Mesendoderm (in vitro differentiated cells): Measurements from ENCODE around the gene PDIA4.
"Not testable (repeated sequence)": the region's sequence is repeated elsewhere in the genome, so short reads cannot be mapped to it uniquely, and the experiment has no call there.

ENCODE experiments used
- DNase-seq: peaks from one replicate; pipeline ENCODE4 v3.0.0; 2013
- H2AK5ac ChIP-seq: 2 replicates; pipeline ENCODE4 v1.6.1; 2013; ENCODE audit warnings: low read length, inconsistent platforms
- H2BK120ac ChIP-seq: 2 replicates; pipeline ENCODE4 v1.6.1; 2013; ENCODE audit warnings: low read depth, mild to moderate bottlenecking, low read length, moderate library complexity, mixed read lengths
- H2BK15ac ChIP-seq: replicated peaks from 2 replicates; pipeline ENCODE4 v1.6.1; 2013; ENCODE audit warnings: low read depth, mild to moderate bottlenecking, moderate library complexity
- H2BK5ac ChIP-seq: 2 replicates; pipeline ENCODE4 v1.6.1; 2013; ENCODE audit warnings: low read length, inconsistent platforms
- H3K18ac ChIP-seq: 2 replicates; pipeline ENCODE4 v1.6.1; 2013; ENCODE audit warnings: mild to moderate bottlenecking, low read length, mixed read lengths
- H3K23ac ChIP-seq: one replicate; pipeline ENCODE4 v1.6.1; 2013; ENCODE audit warnings: low read length
- H3K27ac ChIP-seq: 2 replicates; pipeline ENCODE4 v1.5.1; 2013; ENCODE audit warnings: low read depth, mild to moderate bottlenecking, inconsistent platforms, low read length, moderate library complexity
- H3K27me3 ChIP-seq: 2 replicates; pipeline ENCODE4 v1.6.1; 2013; ENCODE audit warnings: low read length, control low read depth, mild to moderate bottlenecking, inconsistent platforms; ENCODE audit not compliant: insufficient read depth, poor library complexity
- H3K36me3 ChIP-seq: 2 replicates; pipeline ENCODE4 v1.6.1; 2013; ENCODE audit warnings: low read length, inconsistent platforms; ENCODE audit not compliant: control insufficient read depth, insufficient read depth
- H3K4ac ChIP-seq: one replicate; pipeline ENCODE4 v1.6.1; 2013; ENCODE audit warnings: low read depth, mild to moderate bottlenecking, low read length, moderate library complexity
- H3K4me1 ChIP-seq: 2 replicates; pipeline ENCODE4 v1.6.1; 2013; ENCODE audit warnings: low read depth, low read length, inconsistent platforms; ENCODE audit not compliant: control insufficient read depth
- H3K4me2 ChIP-seq: 2 replicates; pipeline ENCODE4 v1.6.1; 2013; ENCODE audit warnings: low read length
- H3K4me3 ChIP-seq: 2 replicates; pipeline ENCODE4 v1.5.1; 2013; ENCODE audit warnings: mild to moderate bottlenecking, low read length
- H3K56ac ChIP-seq: one replicate; pipeline ENCODE4 v1.6.1; 2013; ENCODE audit warnings: low read length
- H3K79me1 ChIP-seq: 2 replicates; pipeline ENCODE4 v1.6.1; 2013; ENCODE audit warnings: low read length, inconsistent platforms
- H3K79me2 ChIP-seq: 2 replicates; pipeline ENCODE4 v1.6.1; 2013; ENCODE audit warnings: mild to moderate bottlenecking, low read length; ENCODE audit not compliant: control insufficient read depth, insufficient read depth
- H3K9ac ChIP-seq: 2 replicates; pipeline ENCODE4 v1.6.1; 2013; ENCODE audit warnings: low read length, inconsistent platforms
- H4K5ac ChIP-seq: one replicate; pipeline ENCODE4 v1.6.1; 2013; ENCODE audit warnings: low read length
- H4K8ac ChIP-seq: one replicate; pipeline ENCODE4 v1.6.1; 2013; ENCODE audit warnings: low read depth, mild to moderate bottlenecking, control low read depth, low read length, moderate library complexity
- WGBS: extraction: QIAGEN DNeasy Blood & Tissue Kit; methylation state at CpG from one replicate; pipeline ENCODE4 v1.1.7; 2013; ENCODE audit warnings: low lambda C conversion rate, missing lambda C conversion rate; ENCODE audit not compliant: insufficient coverage; ENCODE audit errors: extremely low coverage; 5-methylcytosine and 5-hydroxymethylcytosine counted together

The PDIA4 gene

DNA sequence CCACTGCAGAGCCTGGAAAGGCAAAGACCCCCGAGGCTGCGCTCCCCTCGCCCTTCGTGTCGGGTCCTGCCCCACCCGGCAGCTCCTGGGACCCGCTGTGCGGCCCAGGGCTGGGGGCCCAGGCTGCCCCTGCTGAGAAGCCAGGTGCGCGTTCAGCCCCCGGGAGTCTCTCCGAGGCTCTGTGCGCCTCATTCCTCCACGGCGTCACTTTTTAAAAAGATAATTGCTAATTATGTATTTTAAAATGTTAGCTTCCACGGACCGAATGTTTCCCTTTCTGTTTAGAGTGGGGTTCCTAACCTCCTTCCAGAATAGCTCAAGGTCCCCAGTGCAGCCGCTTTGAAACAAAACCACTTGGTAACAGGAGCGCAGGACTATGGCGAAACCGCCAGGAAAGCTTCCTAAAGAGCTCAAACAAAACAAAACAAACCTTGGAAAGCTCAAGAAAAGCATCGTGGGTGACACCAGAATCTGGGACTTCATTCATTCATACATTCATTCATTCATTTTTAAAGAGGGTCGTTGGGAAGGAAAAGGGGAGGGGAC lies 45.6 kb downstream of the PDIA4 start:
- Histone ChIP-seq H2BK15ac (no peak overlapping the region), H3K56ac (no peak overlapping the region), H3K36me3 (no peaks in the 10 kb centered on the region), H2BK120ac (no peak overlapping the region), H3K4ac (no peak overlapping the region), H3K18ac (no peak overlapping the region), H3K27me3 (no peaks in the 10 kb centered on the region), H3K4me2 (peak overlapping the region; percentile 23), H3K79me1 (no peaks in the 10 kb centered on the region), H3K4me3 (peak overlapping the region; percentile 49), H3K4me1 (no peaks in the 10 kb centered on the region), H3K79me2 (no peaks in the 10 kb centered on the region), H3K27ac (no peak overlapping the region), H2AK5ac (no peak overlapping the region), H3K23ac (no peak overlapping the region), H4K8ac (no peak overlapping the region), H2BK5ac (no peak overlapping the region), H4K5ac (no peak overlapping the region), H3K9ac (peak overlapping the region; percentile 15)
- DNase-seq = peak; percentile 58
- no CpG with 5 or more reads among the region's 23 CpGs for WGBS

DNA sequence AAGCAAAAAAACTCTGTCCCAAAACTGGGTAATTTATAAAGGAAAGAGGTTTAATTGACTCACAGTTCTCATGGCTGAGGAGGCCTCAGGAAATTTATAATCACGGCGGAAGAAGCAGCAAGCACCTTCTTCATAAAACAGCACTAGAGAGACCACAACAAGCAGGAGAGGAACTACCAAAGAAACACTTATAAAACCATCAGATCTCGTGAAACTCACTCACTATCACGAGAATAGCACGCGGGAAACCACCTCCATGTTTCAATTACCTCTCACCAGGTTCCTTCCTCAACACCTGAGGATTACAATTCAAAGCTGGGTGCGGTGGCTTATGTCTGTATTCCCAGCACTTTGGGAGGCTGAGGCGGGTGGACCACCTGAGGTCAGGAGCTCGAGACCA lies 48.5 kb downstream of the PDIA4 start:
- Histone ChIP-seq H3K23ac (no peak overlapping the region), H4K8ac (no peak overlapping the region), H3K27ac (no peak overlapping the region), H2BK15ac (no peak overlapping the region), H3K4me2 (no peak overlapping the region), H3K36me3 (no peaks in the 10 kb centered on the region), H2AK5ac (no peak overlapping the region), H3K4me1 (no peaks in the 10 kb centered on the region), H2BK5ac (no peak overlapping the region), H3K56ac (no peak overlapping the region), H3K27me3 (no peaks in the 10 kb centered on the region), H3K18ac (no peak overlapping the region), H4K5ac (no peak overlapping the region), H3K4me3 (no peak overlapping the region), H3K79me2 (no peaks in the 10 kb centered on the region), H2BK120ac (no peak overlapping the region), H3K4ac (no peak overlapping the region), H3K79me1 (no peaks in the 10 kb centered on the region), H3K9ac (no peak overlapping the region)
- no peak for DNase-seq
- no CpG with 5 or more reads among the region's 9 CpGs for WGBS

DNA sequence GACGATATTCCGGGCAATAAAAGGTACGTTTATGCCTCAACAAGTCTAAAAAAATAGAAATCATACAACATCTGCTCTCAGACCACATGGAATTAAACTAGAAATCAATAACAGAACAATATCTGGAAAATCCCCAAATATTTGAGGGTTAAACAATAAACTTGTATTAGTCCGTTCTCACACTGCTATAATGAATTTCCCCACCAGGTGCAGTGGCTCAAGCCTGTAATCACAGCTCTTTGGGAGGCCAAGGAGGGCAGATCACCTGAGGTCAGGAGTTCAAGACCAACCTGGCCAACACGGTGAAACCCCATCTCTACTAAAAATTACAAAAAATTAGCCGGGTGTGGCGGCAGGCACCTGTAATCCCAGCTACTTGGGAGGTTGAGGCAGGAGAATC lies 49.2 kb downstream of the PDIA4 start:
- not testable (repeated sequence) for H3K4ac ChIP-seq, H2BK5ac ChIP-seq, H2BK120ac ChIP-seq, H3K4me1 ChIP-seq, H3K36me3 ChIP-seq, H3K79me1 ChIP-seq, H3K18ac ChIP-seq, H4K8ac ChIP-seq, H3K4me3 ChIP-seq, H2AK5ac ChIP-seq, H2BK15ac ChIP-seq, DNase-seq, H3K23ac ChIP-seq, H3K79me2 ChIP-seq, H3K9ac ChIP-seq, H4K5ac ChIP-seq, H3K27me3 ChIP-seq, H3K4me2 ChIP-seq, H3K56ac ChIP-seq, H3K27ac ChIP-seq
- WGBS = no CpG with 5 or more reads among the region's 7 CpGs

DNA sequence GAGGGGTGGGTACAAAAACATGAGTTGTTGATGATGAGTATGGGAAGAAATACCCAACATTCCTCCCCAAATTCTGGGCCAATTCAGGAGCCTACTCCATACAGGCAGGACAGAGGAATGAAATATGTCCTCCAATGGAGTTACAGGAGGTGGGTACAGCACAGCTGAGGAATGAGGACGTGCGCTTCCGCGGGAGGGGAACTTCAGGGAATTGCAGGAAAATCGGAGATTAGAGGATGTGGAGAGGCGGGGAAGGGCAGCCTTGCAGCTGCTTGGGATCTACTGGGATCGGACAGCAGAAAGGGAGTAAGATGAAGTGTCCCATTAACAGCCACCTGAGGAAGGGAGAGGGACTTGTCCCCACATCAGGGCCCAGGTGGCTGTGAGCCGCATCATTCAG lies 50.2 kb downstream of the PDIA4 start:
- H3K27me3 ChIP-seq = no peaks in the 10 kb centered on the region
- no peaks in the 10 kb centered on the region for H3K79me1 ChIP-seq
- H3K36me3 ChIP-seq = no peaks in the 10 kb centered on the region
- no peak overlapping the region for H3K23ac ChIP-seq
- DNase-seq = no peak
- H2BK5ac ChIP-seq = no peak overlapping the region
- no peak overlapping the region for H2BK120ac ChIP-seq
- no peak overlapping the region for H2AK5ac ChIP-seq
- no peak overlapping the region for H3K4me3 ChIP-seq
- H4K8ac ChIP-seq = no peak overlapping the region
- no peak overlapping the region for H2BK15ac ChIP-seq
- no peak overlapping the region for H3K9ac ChIP-seq
- H3K4me2 ChIP-seq = no peak overlapping the region
- H3K79me2 ChIP-seq = no peaks in the 10 kb centered on the region
- H3K56ac ChIP-seq = no peak overlapping the region
- no CpG with 5 or more reads among the region's 8 CpGs for WGBS
- H3K27ac ChIP-seq = no peak overlapping the region
- no peak overlapping the region for H3K18ac ChIP-seq
- no peak overlapping the region for H4K5ac ChIP-seq
- H3K4me1 ChIP-seq = no peaks in the 10 kb centered on the region
- H3K4ac ChIP-seq = no peak overlapping the region

DNA sequence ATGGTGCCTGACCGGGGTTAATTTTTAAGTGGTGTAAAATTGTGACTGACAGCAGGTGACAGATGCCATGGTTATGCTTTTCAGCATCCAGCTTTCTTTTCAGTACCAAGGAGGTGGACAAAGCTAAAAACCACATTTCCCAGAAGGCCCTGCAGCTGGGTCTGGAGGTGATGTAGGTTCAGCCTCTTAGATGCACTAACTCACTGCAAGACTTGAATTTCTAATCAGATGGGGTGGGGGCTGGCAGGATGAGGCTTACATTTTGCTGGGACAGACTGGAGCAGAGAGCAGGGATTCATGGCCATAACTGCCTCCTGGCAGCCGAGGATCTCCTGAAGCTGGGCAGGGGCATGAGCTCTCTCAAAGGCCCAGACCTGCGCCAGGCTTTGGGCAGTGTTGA lies 52.4 kb downstream of the PDIA4 start:
- DNase-seq = peak; percentile 50
- no CpG with 5 or more reads among the region's 3 CpGs for WGBS

DNA sequence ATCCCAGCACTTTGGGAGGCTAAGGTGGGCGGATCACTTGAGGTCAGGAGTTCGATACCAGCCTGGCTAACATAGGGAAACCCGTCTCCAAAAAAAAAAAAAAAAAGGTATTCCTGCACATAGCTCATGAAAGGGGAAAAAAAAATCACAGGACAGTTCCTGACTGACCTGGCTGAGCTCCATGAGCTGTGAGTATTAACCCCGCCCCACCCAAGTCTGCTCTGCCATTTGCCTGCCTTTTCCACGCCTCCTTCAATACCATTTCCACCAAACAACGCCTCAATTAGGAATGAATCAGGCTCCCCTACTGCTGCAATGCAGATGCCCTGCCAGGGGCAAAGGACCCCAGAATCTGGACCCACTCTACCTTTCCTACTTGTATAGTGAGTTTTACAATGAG lies 55.0 kb downstream of the PDIA4 start:
- Histone ChIP-seq H3K18ac (no peak overlapping the region), H3K79me2 (no peaks in the 10 kb centered on the region), H3K27ac (no peak overlapping the region), H3K79me1 (no peaks in the 10 kb centered on the region), H3K4me1 (no peaks in the 10 kb centered on the region), H3K23ac (no peak overlapping the region), H4K5ac (no peak overlapping the region), H2BK120ac (no peak overlapping the region), H3K27me3 (no peaks in the 10 kb centered on the region), H3K4me3 (no peak overlapping the region), H3K4ac (no peak overlapping the region), H3K4me2 (no peak overlapping the region), H3K9ac (no peak overlapping the region), H3K56ac (no peak overlapping the region), H2BK5ac (no peak overlapping the region), H4K8ac (no peak overlapping the region), H2AK5ac (no peak overlapping the region), H2BK15ac (no peak overlapping the region), H3K36me3 (no peaks in the 10 kb centered on the region)
- WGBS = no CpG with 5 or more reads among the region's 6 CpGs
- DNase-seq = no peak

More for the DNA sequence above, 52.4 kb downstream of the PDIA4 start:
- Histone ChIP-seq H3K4me3 (no peak overlapping the region), H2AK5ac (no peak overlapping the region), H3K4me2 (no peak overlapping the region), H4K8ac (no peak overlapping the region), H3K56ac (no peak overlapping the region), H3K27me3 (no peaks in the 10 kb centered on the region), H3K36me3 (no peaks in the 10 kb centered on the region), H2BK5ac (no peak overlapping the region), H3K9ac (no peak overlapping the region), H2BK120ac (no peak overlapping the region), H2BK15ac (no peak overlapping the region), H3K79me2 (no peaks in the 10 kb centered on the region), H3K18ac (no peak overlapping the region), H4K5ac (no peak overlapping the region), H3K27ac (no peak overlapping the region), H3K79me1 (no peaks in the 10 kb centered on the region), H3K4me1 (no peaks in the 10 kb centered on the region), H3K23ac (no peak overlapping the region), H3K4ac (no peak overlapping the region)
